ENCODE measurements around the gene KRT75.

KRT75 gene

GRCh38 chr12:52399756-52400155, 34.4 kb downstream of the KRT75 start:
- TF ChIP-seq GATA3 (IDR thresholded peaks at IDR 0.05; ENCODE audit: low read depth, low read length) (no peak), GATA2 (IDR thresholded peaks at IDR 0.05; ENCODE audit: low read depth, low read length) (no peak)

- TF ChIP-seq GATA2 (IDR thresholded peaks at IDR 0.05; ENCODE audit: low read depth, low read length) (no peak), GATA3 (IDR thresholded peaks at IDR 0.05; ENCODE audit: low read depth, low read length) (no peak)
Observed at GRCh38 chr12:52398176-52398575, 36.0 kb downstream of the KRT75 start.

GRCh38 chr12:52396656-52397055, 37.5 kb downstream of the KRT75 start:
- TF ChIP-seq GATA2 (IDR thresholded peaks at IDR 0.05; ENCODE audit: low read depth, low read length) (no peak), GATA3 (IDR thresholded peaks at IDR 0.05; ENCODE audit: low read depth, low read length) (no peak)

GRCh38 chr12:52395761-52396434, 38.3 kb downstream of the KRT75 start:
- TF ChIP-seq GATA3 (IDR thresholded peaks at IDR 0.05; ENCODE audit: low read depth, low read length) (no peak), GATA2 (IDR thresholded peaks at IDR 0.05; ENCODE audit: low read depth, low read length) (no peak)

- TF ChIP-seq GATA3 (IDR thresholded peaks at IDR 0.05; ENCODE audit: low read depth, low read length) (no peak), GATA2 (IDR thresholded peaks at IDR 0.05; ENCODE audit: low read depth, low read length) (no peak)
Observed at GRCh38 chr12:52394836-52395405, 39.2 kb downstream of the KRT75 start.

GRCh38 chr12:52392465-52393007, 41.6 kb downstream of the KRT75 start:
- TF ChIP-seq GATA3 (IDR thresholded peaks at IDR 0.05; ENCODE audit: low read depth, low read length) (no peak), GATA2 (IDR thresholded peaks at IDR 0.05; ENCODE audit: low read depth, low read length) (no peak)

- TF ChIP-seq GATA2 (IDR thresholded peaks at IDR 0.05; ENCODE audit: low read depth, low read length) (no peak), GATA3 (IDR thresholded peaks at IDR 0.05; ENCODE audit: low read depth, low read length) (no peak)
Observed at GRCh38 chr12:52391618-52392002, 42.6 kb downstream of the KRT75 start.

GRCh38 chr12:52390739-52391617, 43.2 kb downstream of the KRT75 start:
- TF ChIP-seq GATA2 (IDR thresholded peaks at IDR 0.05; ENCODE audit: low read depth, low read length) (no peak), GATA3 (IDR thresholded peaks at IDR 0.05; ENCODE audit: low read depth, low read length) (no peak)

- TF ChIP-seq GATA2 (IDR thresholded peaks at IDR 0.05; ENCODE audit: low read depth, low read length) (no peak), GATA3 (IDR thresholded peaks at IDR 0.05; ENCODE audit: low read depth, low read length) (no peak)
Observed at GRCh38 chr12:52389313-52390207, 44.6 kb downstream of the KRT75 start.

- TF ChIP-seq GATA2 (IDR thresholded peaks at IDR 0.05; ENCODE audit: low read depth, low read length) (no peak), GATA3 (IDR thresholded peaks at IDR 0.05; ENCODE audit: low read depth, low read length) (no peak)
Observed at GRCh38 chr12:52387859-52388258, 46.3 kb downstream of the KRT75 start.

- TF ChIP-seq GATA3 (IDR thresholded peaks at IDR 0.05; ENCODE audit: low read depth, low read length), result no peak
- TF ChIP-seq GATA2 (IDR thresholded peaks at IDR 0.05; ENCODE audit: low read depth, low read length), result no peak
Observed at GRCh38 chr12:52385226-52385702, 48.9 kb downstream of the KRT75 start, which contains the start of gene KRT84. KRT84 (minus strand) TSS chr12:52385652; CDS start chr12:52385585, 67 bp downstream.

- TF ChIP-seq GATA3 (IDR thresholded peaks at IDR 0.05; ENCODE audit: low read depth, low read length), result no peak
- TF ChIP-seq GATA2 (IDR thresholded peaks at IDR 0.05; ENCODE audit: low read depth, low read length), result no peak
Observed at GRCh38 chr12:52383331-52383730, 50.8 kb downstream of the KRT75 start.

- no peak for TF ChIP-seq GATA2 (IDR thresholded peaks at IDR 0.05; ENCODE audit: low read depth, low read length)
- no peak for TF ChIP-seq GATA3 (IDR thresholded peaks at IDR 0.05; ENCODE audit: low read depth, low read length)
Observed at GRCh38 chr12:52382854-52383253, 51.3 kb downstream of the KRT75 start.

Data from SH-SY5Y (cell line).